RWPE1 (cell line): Measurements from ENCODE around the gene PTPRN2.

Experiments
- CTCF ChIA-PET: fragments of 350-600 bp; sonication (Branson Sonifier 250); formaldehyde crosslinking; extraction: SDS; loops from one replicate; lab custom pipeline; 2021; lab: Yijun Ruan, JAX
- POLR2A ChIA-PET: fragments of 400-600 bp; formaldehyde crosslinking; extraction: SDS; loops from one replicate; lab custom pipeline; 2020; ENCODE audit warnings: antibody characterized with exemption; ENCODE audit not compliant: low non-redundant PET; lab: Yijun Ruan, JAX
- DNase-seq: peaks from one replicate; pipeline ENCODE4 v3.0.0; 2012; ENCODE audit warnings: low spot score
- H3K27ac ChIP-seq: fragments of 450-650 bp; 2 replicates; pipeline ENCODE4 v1.5.1; 2017
- CTCF ChIP-seq: fragments of 450-650 bp; conservative IDR thresholded peaks from 2 replicates; pipeline ENCODE4 v1.5.1; 2017; ENCODE audit warnings: low read depth, mild to moderate bottlenecking

PTPRN2 gene

DNA sequence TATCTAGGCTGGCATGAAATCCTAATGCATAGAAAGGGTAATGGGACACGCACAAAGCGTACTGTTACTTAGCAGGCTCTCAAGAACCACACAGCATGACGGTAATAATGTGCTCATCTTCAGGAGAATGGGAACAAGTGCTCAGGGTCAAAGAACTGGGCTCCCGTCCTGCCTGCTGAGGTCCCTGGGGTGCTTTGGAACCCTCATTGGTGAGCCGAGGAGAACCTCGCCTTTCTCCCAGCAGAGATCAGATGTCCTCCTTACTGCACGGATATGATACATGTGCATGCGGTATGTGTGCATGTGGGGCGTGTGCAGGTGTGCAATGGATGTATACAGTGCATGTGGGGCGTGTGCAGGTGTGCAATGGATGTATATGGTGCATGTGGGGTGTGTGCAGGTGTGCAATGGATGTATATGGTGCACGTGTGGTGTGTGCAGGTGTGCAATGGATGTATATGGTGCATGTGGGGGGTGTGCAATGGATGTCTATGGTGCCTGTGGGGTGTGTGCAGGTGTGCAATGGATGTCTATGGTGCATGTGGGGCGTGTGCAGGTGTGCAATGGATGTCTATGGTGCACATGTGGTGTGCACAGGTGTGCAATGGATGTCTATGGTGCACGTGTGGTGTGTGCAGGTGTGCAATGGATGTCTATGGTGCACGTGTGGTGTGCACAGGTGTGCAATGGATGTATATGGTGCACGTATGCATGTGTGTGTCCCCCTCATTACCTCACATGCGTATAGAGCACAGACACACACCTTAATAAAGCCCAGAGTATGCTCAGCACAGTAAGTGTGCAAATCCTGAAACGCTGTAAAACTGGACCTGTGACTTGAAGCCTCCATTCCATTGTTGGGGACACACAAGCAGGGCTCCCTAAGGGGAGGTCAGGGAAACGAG is 336.3 kb downstream of the PTPRN2 start:
- CTCF ChIA-PET, result no interaction called here
- no peak for TF ChIP-seq CTCF
- POLR2A ChIA-PET, result no interaction called here

DNA sequence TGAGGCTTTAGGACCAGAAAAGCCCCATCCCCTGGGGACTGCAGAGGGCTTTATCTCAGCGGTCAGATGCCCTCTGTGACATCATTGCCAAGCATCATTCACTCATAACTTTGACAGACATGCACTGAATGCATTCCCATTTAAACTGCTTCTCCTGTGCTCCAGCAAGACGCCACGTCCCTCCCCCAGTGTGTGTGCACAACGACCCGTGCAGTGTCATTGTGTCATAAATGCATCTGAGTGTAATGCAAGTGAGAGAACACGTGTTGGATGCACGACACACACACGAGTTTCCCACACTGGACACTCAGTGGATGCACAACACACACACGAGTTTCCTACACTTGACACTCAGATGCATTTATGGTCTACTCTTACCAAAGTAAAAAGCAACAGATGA is 337.9 kb downstream of the PTPRN2 start:
- no peak for DNase-seq
- CTCF ChIA-PET, result no interaction called here
- POLR2A ChIA-PET, result no interaction called here
- no peak for TF ChIP-seq CTCF
- H3K27ac ChIP-seq, result no peak overlapping the region

More for the DNA sequence above, 336.3 kb downstream of the PTPRN2 start:
- no peak for DNase-seq
- no peak overlapping the region for H3K27ac ChIP-seq

GRCh38 chr7:158248816-158249215 is 338.8 kb downstream of the PTPRN2 start:
- no peak for TF ChIP-seq CTCF
- DNase-seq, result no peak

DNA sequence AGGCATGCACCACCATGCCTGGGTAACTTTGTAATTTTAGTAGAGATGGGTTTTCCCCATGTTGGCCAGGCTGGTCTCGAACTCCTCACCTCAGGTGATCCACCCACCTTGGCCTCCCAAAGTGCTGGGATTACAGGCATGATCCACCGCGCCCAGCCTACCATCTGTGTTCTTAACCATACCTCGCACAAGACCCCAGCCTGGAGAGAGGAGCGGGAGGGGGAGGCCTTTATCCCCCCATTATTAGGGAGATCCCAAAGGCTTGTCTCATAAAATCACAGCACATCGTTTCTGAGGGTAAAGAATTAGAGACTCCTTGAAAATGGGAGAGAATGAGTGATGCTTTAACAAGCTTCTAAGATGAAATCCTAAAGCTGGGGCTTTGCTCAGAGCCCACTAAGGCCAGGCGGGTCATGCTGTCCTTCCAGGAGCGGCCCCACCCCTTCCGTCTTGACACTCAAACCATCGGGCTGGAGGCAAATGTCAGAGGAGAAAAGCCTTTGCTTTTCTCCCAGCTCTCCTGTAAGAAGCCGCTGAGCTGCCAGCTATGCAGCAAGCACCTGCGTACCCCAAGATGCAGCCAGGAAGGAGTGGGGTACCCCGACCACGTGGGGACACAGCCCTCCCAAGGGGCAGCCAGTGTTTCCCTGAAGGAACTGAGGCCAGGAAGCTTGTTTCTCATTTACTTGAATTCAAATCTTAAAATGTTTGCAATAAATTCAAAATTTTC is 339.7 kb downstream of the PTPRN2 start:
- TF ChIP-seq CTCF, result no peak
- POLR2A ChIA-PET, result no interaction called here
- no peak overlapping the region for H3K27ac ChIP-seq
- CTCF ChIA-PET, result no interaction called here
- no peak for DNase-seq

More at GRCh38 chr7:158248816-158249215, 338.8 kb downstream of the PTPRN2 start:
- no peak overlapping the region for H3K27ac ChIP-seq
- ChIA-PET POLR2A (no interaction called here), CTCF (no interaction called here)

- DNase-seq, result no peak
- POLR2A ChIA-PET, result no interaction called here
- TF ChIP-seq CTCF, result no peak
- CTCF ChIA-PET, result interaction anchor here (0.7 kb wide), 1 partner anchor 12 kb away, joined by 4 read pairs; no protein-coding TSS in a partner anchor
- no peak overlapping the region for H3K27ac ChIP-seq
These were observed 340.5 kb downstream of the PTPRN2 start for GRCh38 chr7:158246960-158247673.
